NOMO-1 treated with dmso at 0.1 percent for 144 hours (cell line): Measurements from ENCODE around the gene TPM3.
"Not testable (repeated sequence)": the region's sequence is repeated elsewhere in the genome, so short reads cannot be mapped to it uniquely, and the experiment has no call there.

Source experiments
- DNase-seq: peaks from one replicate; lab custom pipeline; 2025; ENCODE audit not compliant: unreplicated experiment; lab: John Stamatoyannopoulos, UW

Gene TPM3

GRCh38 chr1:154206196-154206595, 14.3 kb upstream of the TPM3 start, which contains the start of gene CFAP141:
Gene CFAP141 (minus strand): TSS chr1:154206333. CDS start chr1:154206307, 26 bp downstream.
- no peak for DNase-seq

GRCh38 chr1:154205778-154206177, 13.9 kb upstream of the TPM3 start:
- not testable (repeated sequence) for DNase-seq

- no peak for DNase-seq
Observed at GRCh38 chr1:154199563-154199879, 7.6 kb upstream of the TPM3 start.

GRCh38 chr1:154198756-154199562, 7.1 kb upstream of the TPM3 start:
- DNase-seq: no peak

GRCh38 chr1:154193821-154194220, 1.9 kb upstream of the TPM3 start:
- DNase-seq: no peak

GRCh38 chr1:154192476-154192875, 576 bp upstream of the TPM3 start:
- no peak for DNase-seq

GRCh38 chr1:154190550-154190949, 1.4 kb downstream of the TPM3 start:
- DNase-seq: no peak

GRCh38 chr1:154186852-154187501, 4.9 kb downstream of the TPM3 start:
- DNase-seq: no peak

GRCh38 chr1:154186177-154186576, 5.7 kb downstream of the TPM3 start:
- DNase-seq: peak; percentile 48

- peak; percentile 93 for DNase-seq
Observed at GRCh38 chr1:154183046-154183915, 8.6 kb downstream of the TPM3 start.

GRCh38 chr1:154182344-154183045, 9.4 kb downstream of the TPM3 start:
- DNase-seq: peak; percentile 99

GRCh38 chr1:154181944-154182343, 10.0 kb downstream of the TPM3 start:
- no peak for DNase-seq

- peak; percentile 71 for DNase-seq
Observed at GRCh38 chr1:154179946-154180687, 11.8 kb downstream of the TPM3 start.

GRCh38 chr1:154178911-154179811, 12.7 kb downstream of the TPM3 start:
- no peak for DNase-seq

GRCh38 chr1:154178013-154178412, 13.9 kb downstream of the TPM3 start:
- DNase-seq: no peak

GRCh38 chr1:154176337-154176736, 15.6 kb downstream of the TPM3 start:
- DNase-seq: no peak

GRCh38 chr1:154174654-154175053, 17.2 kb downstream of the TPM3 start:
- DNase-seq: no peak

- DNase-seq: no peak
Observed at GRCh38 chr1:154171880-154172279, 20.0 kb downstream of the TPM3 start.

GRCh38 chr1:154171223-154171583, 20.7 kb downstream of the TPM3 start:
- no peak for DNase-seq
